AG09309 (cell line): ENCODE measurements around the gene SLC16A8.
"Not testable (repeated sequence)": the region's sequence is repeated elsewhere in the genome, so short reads cannot be mapped to it uniquely, and the experiment has no call there.

Experiments used
- DNase-seq: peaks from one replicate; pipeline ENCODE4 v3.0.0-alpha.2; 2010; ENCODE audit warnings: low read depth
- H3K4me3 ChIP-seq: 2 replicates; pipeline ENCODE4 v1.5.1; 2011; ENCODE audit warnings: mild to moderate bottlenecking, low read depth, low read length, moderate library complexity; ENCODE audit not compliant: control insufficient read depth
- CTCF ChIP-seq: IDR thresholded peaks from 2 replicates; pipeline ENCODE4 v1.5.1; 2011; ENCODE audit warnings: mild to moderate bottlenecking, low read depth, low read length, inconsistent platforms; ENCODE audit not compliant: insufficient read depth, control insufficient read depth; ENCODE audit errors: missing control alignments

The SLC16A8 gene

GRCh38 chr22:38081636-38081940 lies 2.4 kb downstream of the SLC16A8 start:
- no peak for TF ChIP-seq CTCF
- H3K4me3 ChIP-seq = no peak overlapping the region
- no peak for DNase-seq

GRCh38 chr22:38080850-38081635 lies 2.9 kb downstream of the SLC16A8 start:
- TF ChIP-seq CTCF = no peak
- no peak overlapping the region; the same call in 1 of the 2 replicates for H3K4me3 ChIP-seq
- no peak for DNase-seq

- no peak for DNase-seq
- no peak for TF ChIP-seq CTCF
- H3K4me3 ChIP-seq = no peak overlapping the region
Observed at GRCh38 chr22:38080474-38080849, 3.5 kb downstream of the SLC16A8 start.

- no peak overlapping the region for H3K4me3 ChIP-seq
- DNase-seq = no peak
- TF ChIP-seq CTCF = no peak
Observed at GRCh38 chr22:38079804-38080203, 4.2 kb downstream of the SLC16A8 start.

GRCh38 chr22:38079208-38079607 lies 4.8 kb downstream of the SLC16A8 start:
- not testable (repeated sequence) for DNase-seq, H3K4me3 ChIP-seq

- TF ChIP-seq CTCF = no peak
- no peak for DNase-seq
- H3K4me3 ChIP-seq = no peak overlapping the region
Observed at GRCh38 chr22:38078046-38078840, 5.7 kb downstream of the SLC16A8 start.

GRCh38 chr22:38077595-38077994 lies 6.4 kb downstream of the SLC16A8 start:
- no peak for TF ChIP-seq CTCF
- H3K4me3 ChIP-seq = no peak overlapping the region
- no peak for DNase-seq
